IMR-90 (cell line): ENCODE results near the gene COL5A1. TPM values are rescaled to one million over a fixed set of nuclear protein-coding genes. Genes with fewer than 3 reads are reported as not detected.
A peak's percentile ranks its signal among the peaks of the same experiment; 100 is the strongest.

Experiments used
- ATAC-seq: fragments of 200-7000 bp; cut with Tn5 transposase; 2 replicates; pipeline ENCODE4 v1.9.1; 2020; ENCODE audit warnings: low read depth, mild to moderate bottlenecking, moderate library complexity
- BruUV-seq: library from RNA; stranded (reverse); fragments of 400-500 nt; replicated peaks from 2 replicates; lab custom pipeline; 2021; lab: Mats Ljungman, UMichigan
- CTCF ChIA-PET: fragments of 300-600 bp; formaldehyde crosslinking; extraction: SDS; loops from one replicate; lab custom pipeline; 2021; ENCODE audit warnings: antibody characterized with exemption; lab: Yijun Ruan, JAX
- POLR2A ChIA-PET: fragments of 300-600 bp; sonication (Branson Sonifier 250); formaldehyde crosslinking; loops from one replicate; lab custom pipeline; 2022; ENCODE audit warnings: antibody characterized with exemption; ENCODE audit not compliant: unreplicated experiment; lab: Charles Lee
- DNase-seq: peaks from one replicate; pipeline ENCODE4 v3.0.0; 2013
- H2AFZ ChIP-seq: replicated peaks from 2 replicates; pipeline ENCODE3; 2013; ENCODE audit warnings: low read length, mild to moderate bottlenecking; ENCODE audit not compliant: poor library complexity
- H2AK5ac ChIP-seq: 2 replicates; pipeline ENCODE4 v1.6.1; 2013; ENCODE audit warnings: low read depth, low read length, inconsistent platforms
- H2AK9ac ChIP-seq: replicated peaks from 2 replicates; pipeline ENCODE3; 2013; ENCODE audit warnings: mild to moderate bottlenecking, low read depth, low read length, moderate library complexity; ENCODE audit not compliant: poor library complexity
- H2BK120ac ChIP-seq: 2 replicates; pipeline ENCODE4 v1.6.1; 2013; ENCODE audit warnings: low read depth, low read length, inconsistent platforms
- H2BK15ac ChIP-seq: 3 replicates; pipeline ENCODE4 v1.6.1; 2013; ENCODE audit warnings: low read depth, low read length, inconsistent platforms
- H2BK20ac ChIP-seq: 2 replicates; pipeline ENCODE4 v1.6.1; 2013; ENCODE audit warnings: low read depth, mild to moderate bottlenecking, inconsistent platforms, low read length, moderate library complexity
- H2BK5ac ChIP-seq: 2 replicates; pipeline ENCODE4 v1.6.1; 2013; ENCODE audit warnings: mild to moderate bottlenecking, low read depth, low read length, inconsistent platforms; ENCODE audit not compliant: poor library complexity, severe bottlenecking
- H3K14ac ChIP-seq: replicated peaks from 2 replicates; pipeline ENCODE4 v1.6.1; 2013; ENCODE audit warnings: low read depth, low read length, inconsistent platforms
- H3K18ac ChIP-seq: 2 replicates; pipeline ENCODE4 v1.6.1; 2013; ENCODE audit warnings: low read depth, low read length, control low read depth
- H3K23ac ChIP-seq: 2 replicates; pipeline ENCODE4 v1.6.1; 2013; ENCODE audit warnings: low read depth, low read length, inconsistent platforms
- H3K27ac ChIP-seq: 2 replicates; pipeline ENCODE4 v1.5.1; 2013; ENCODE audit warnings: mild to moderate bottlenecking, control low read depth, low read length; ENCODE audit not compliant: insufficient read depth
- H3K27me3 ChIP-seq: 2 replicates; pipeline ENCODE4 v1.6.1; 2013; ENCODE audit warnings: low read length; ENCODE audit not compliant: control insufficient read depth, insufficient read depth
- H3K36me3 ChIP-seq: 2 replicates; pipeline ENCODE4 v1.6.1; 2013; ENCODE audit warnings: low read length, mixed read lengths; ENCODE audit not compliant: control insufficient read depth, insufficient read depth
- H3K4ac ChIP-seq: 2 replicates; pipeline ENCODE4 v1.6.1; 2013; ENCODE audit warnings: low read depth, low read length, inconsistent platforms
- H3K4me1 ChIP-seq: 2 replicates; pipeline ENCODE4 v1.6.1; 2013; ENCODE audit warnings: low read length, mixed read lengths; ENCODE audit not compliant: control insufficient read depth, insufficient read depth
- H3K4me2 ChIP-seq: 2 replicates; pipeline ENCODE4 v1.6.1; 2013; ENCODE audit warnings: low read depth, mild to moderate bottlenecking, control low read depth, low read length, moderate library complexity
- H3K4me3 ChIP-seq: 2 replicates; pipeline ENCODE4 v1.5.1; 2013; ENCODE audit warnings: low read depth, mild to moderate bottlenecking, control low read depth, low read length, moderate library complexity; ENCODE audit not compliant: insufficient read depth
- H3K56ac ChIP-seq: 2 replicates; pipeline ENCODE4 v1.6.1; 2013; ENCODE audit warnings: low read length, inconsistent platforms; ENCODE audit not compliant: insufficient read depth; ENCODE audit errors: extremely low read depth
- H3K79me1 ChIP-seq, 2 experiments: 2 replicates each; pipeline ENCODE4 v1.6.1; 2013; ENCODE audit warnings: low read length in 2 of 2, inconsistent platforms in 1 of 2, low read depth in 1 of 2
- H3K9ac ChIP-seq: 2 replicates; pipeline ENCODE4 v1.6.1; 2013; ENCODE audit warnings: low read depth, low read length, control low read depth
- H3K9me1 ChIP-seq: 2 replicates; pipeline ENCODE4 v1.6.1; 2013; ENCODE audit warnings: low read length, inconsistent platforms; ENCODE audit not compliant: insufficient read depth
- H3K9me3 ChIP-seq: 2 replicates; pipeline ENCODE4 v1.6.1; 2013; ENCODE audit warnings: low read length; ENCODE audit not compliant: control insufficient read depth, insufficient read depth
- H4K20me1 ChIP-seq: 2 replicates; pipeline ENCODE4 v1.6.1; 2013; ENCODE audit warnings: low read length, inconsistent platforms; ENCODE audit not compliant: insufficient read depth
- H4K5ac ChIP-seq: 2 replicates; pipeline ENCODE4 v1.6.1; 2013; ENCODE audit warnings: mild to moderate bottlenecking, low read depth, low read length, control low read depth
- H4K8ac ChIP-seq, 2 experiments: 2 replicates each; pipeline ENCODE4 v1.6.1; 2013; ENCODE audit warnings: low read depth in 2 of 2, low read length in 2 of 2, control low read depth in 1 of 2, inconsistent platforms in 1 of 2
- H4K91ac ChIP-seq: 2 replicates; pipeline ENCODE4 v1.6.1; 2013; ENCODE audit warnings: low read depth, low read length, inconsistent platforms; ENCODE audit not compliant: insufficient read depth
- BHLHE40 ChIP-seq: fragments of 150-350 bp; IDR thresholded peaks from 2 replicates; pipeline ENCODE4 v1.6.1; 2016; ENCODE audit warnings: mild to moderate bottlenecking, low read depth, low read length
- CEBPB ChIP-seq: IDR thresholded peaks from 2 replicates; pipeline ENCODE4 v1.6.1; 2012; ENCODE audit warnings: low read depth, low read length, improper control_type of control experiment
- CHD1 ChIP-seq: IDR thresholded peaks from 2 replicates; pipeline ENCODE4 v1.6.1; 2012; ENCODE audit warnings: low read depth, low read length, improper control_type of control experiment
- ELK1 ChIP-seq: fragments of 150-350 bp; IDR thresholded peaks from 2 replicates; pipeline ENCODE4 v1.6.1; 2016; ENCODE audit warnings: low read depth, mild to moderate bottlenecking, low read length, moderate library complexity, borderline replicate concordance
- MAFK ChIP-seq: IDR thresholded peaks from 2 replicates; pipeline ENCODE4 v1.6.1; 2012; ENCODE audit warnings: low read depth, low read length, improper control_type of control experiment
- MAZ ChIP-seq: IDR thresholded peaks from 2 replicates; pipeline ENCODE4 v1.6.1; 2012; ENCODE audit warnings: low read depth, mild to moderate bottlenecking, low read length, improper control_type of control experiment, moderate library complexity, borderline replicate concordance
- MXI1 ChIP-seq: IDR thresholded peaks from 2 replicates; pipeline ENCODE4 v1.6.1; 2012; ENCODE audit warnings: low read depth, mild to moderate bottlenecking, low read length, moderate library complexity, borderline replicate concordance
- RCOR1 ChIP-seq: IDR thresholded peaks from 2 replicates; pipeline ENCODE4 v1.6.1; 2012; ENCODE audit warnings: mild to moderate bottlenecking, low read length, improper control_type of control experiment; ENCODE audit not compliant: insufficient replicate concordance
- WGBS, 2 experiments: methylation state at CpG; one replicate each; pipeline versions ENCODE4 v1.1.5 to v1.1.7; 2013; ENCODE audit warnings: missing lambda C conversion rate in 2 of 2; ENCODE audit not compliant: insufficient read length in 1 of 2; ENCODE audit errors: extremely low coverage in 2 of 2; 5-methylcytosine and 5-hydroxymethylcytosine counted together
- dilution Hi-C: fragments of 300-500 bp; cut with HindIII; formaldehyde crosslinking; loops from one replicate; pipeline ENCODE4 v1.14.3; 2018; ENCODE audit warnings: low sequenced_read_pairs; ENCODE audit not compliant: unreplicated experiment
- in situ Hi-C: fragments of 300-500 bp; cut with MboI; formaldehyde crosslinking; loops from 3 replicates; pipeline ENCODE4 v1.14.3; 2019; ENCODE audit warnings: low sequenced_read_pairs, inconsistent platforms, mixed read lengths
- intact Hi-C: fragments of 100-400 bp; cut with micrococcal nuclease; formaldehyde crosslinking; loops from 2 replicates; pipeline ENCODE4 v1.10.0; 2022
- polyA plus RNA-seq, 3 experiments: library from polyadenylated mRNA; depleted of rRNA; stranded (reverse); fragments of >200 nt; gene quantifications; 2 replicates each; pipeline ENCODE4 v1.2.3, GENCODE V29; 2012; ENCODE audit warnings: low replicate concordance in 1 of 3
- total RNA-seq: library from RNA; depleted of rRNA; stranded (reverse); fragments of >200 nt; gene quantifications from 2 replicates; pipeline ENCODE4 v1.2.3, GENCODE V29; 2012
- TF ChIP-seq, protein P1 (sequence below): fragments of 150-350 bp; IDR thresholded peaks from 2 replicates; pipeline ENCODE4 v1.6.1; 2017; ENCODE audit warnings: mild to moderate bottlenecking, antibody characterized with exemption, low read length, low read depth

Gene COL5A1
- total and polyA plus RNA-seq, 2 of the 4 experiments (the other 2 are of a cell fraction) = 19.2 to 173 TPM

GRCh38 chr9:134734270-134734669, 92.7 kb downstream of the COL5A1 start (continued):
- no peak for TF ChIP-seq MXI1
- no peak for TF ChIP-seq BHLHE40
- no peak for TF ChIP-seq RCOR1

DNA sequence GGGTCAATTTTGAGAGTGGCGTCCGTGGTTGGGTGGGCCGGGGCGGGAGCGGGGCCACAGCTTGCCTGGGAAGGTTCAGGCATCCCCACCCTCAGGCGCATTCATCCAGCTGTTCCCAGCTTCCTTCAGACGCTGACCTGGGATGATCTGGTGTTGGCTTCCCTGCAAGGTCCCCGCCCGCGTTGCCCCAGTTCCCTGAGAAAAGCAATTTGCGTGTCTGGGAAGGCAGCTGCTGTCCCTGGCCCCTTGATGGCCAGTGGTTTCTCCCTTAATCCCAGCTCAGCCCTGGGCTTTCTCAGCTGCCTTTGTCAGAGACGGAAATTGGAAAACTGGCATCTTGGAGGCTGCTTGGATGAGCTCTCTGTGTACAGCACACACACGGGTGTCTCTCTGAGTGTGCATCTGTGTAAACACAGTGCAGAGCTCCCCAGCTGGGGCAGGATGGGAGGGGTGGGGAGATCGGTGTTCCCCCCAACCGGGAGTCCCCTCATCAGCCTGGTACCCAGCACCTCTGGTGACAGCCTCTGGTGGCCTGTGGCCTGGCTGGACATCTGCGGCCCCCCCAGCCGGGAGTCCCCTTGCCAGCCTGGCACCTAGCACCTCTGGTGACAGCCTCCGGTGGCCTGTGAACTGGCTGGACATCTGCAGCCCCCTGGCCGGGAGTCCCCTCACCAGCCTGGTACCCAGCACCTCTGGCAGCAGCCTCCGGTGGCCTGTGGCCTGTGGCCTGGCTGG, 94.0 kb downstream of the COL5A1 start:
- Histone ChIP-seq H3K27ac (no peak overlapping the region), H3K9me1 (peaks cover 25% of the 10 kb centered on the region), H3K27me3 (no peaks in the 10 kb centered on the region), H3K9ac (no peak overlapping the region), H2BK15ac (no peak overlapping the region), H3K9me3 (no peaks in the 10 kb centered on the region), H2AFZ (peak overlapping the region; percentile 19), H2BK20ac (no peak overlapping the region), H3K4me1 (peaks cover 29% of the 10 kb centered on the region), H3K4ac (no peak overlapping the region), H2BK120ac (no peak overlapping the region), H3K4me2 (no peak overlapping the region), H3K23ac (no peak overlapping the region; the same call in 1 of the 2 replicates), H2BK5ac (no peak overlapping the region), H3K14ac (no peak overlapping the region), H3K79me1 (peaks cover 21 to 79% of the 10 kb centered on the region in 2 experiments), H3K56ac (no peak overlapping the region), H3K18ac (no peak overlapping the region), H3K36me3 (peaks cover 84% of the 10 kb centered on the region), H4K8ac (no peak overlapping the region), H4K91ac (no peak overlapping the region), H2AK9ac (peak overlapping the region; percentile 61), H3K4me3 (no peak overlapping the region), H4K20me1 (peaks cover 93% of the 10 kb centered on the region), H2AK5ac (no peak overlapping the region), H4K5ac (no peak overlapping the region)
- ATAC-seq = no peak
- in situ Hi-C loops (loop anchor here (5.0 kb wide), 1 partner anchor 288 kb away; no protein-coding TSS in a partner anchor), intact Hi-C loops (loop anchor here (1.0 to 10.0 kb wide), 2 partner anchors 91 to 286 kb away; partner anchors contain the start of gene COL5A1), dilution Hi-C loops (no loop called here)
- POLR2A ChIA-PET = no interaction called here
- CTCF ChIA-PET = no interaction called here
- TF ChIP-seq, protein P1, sequence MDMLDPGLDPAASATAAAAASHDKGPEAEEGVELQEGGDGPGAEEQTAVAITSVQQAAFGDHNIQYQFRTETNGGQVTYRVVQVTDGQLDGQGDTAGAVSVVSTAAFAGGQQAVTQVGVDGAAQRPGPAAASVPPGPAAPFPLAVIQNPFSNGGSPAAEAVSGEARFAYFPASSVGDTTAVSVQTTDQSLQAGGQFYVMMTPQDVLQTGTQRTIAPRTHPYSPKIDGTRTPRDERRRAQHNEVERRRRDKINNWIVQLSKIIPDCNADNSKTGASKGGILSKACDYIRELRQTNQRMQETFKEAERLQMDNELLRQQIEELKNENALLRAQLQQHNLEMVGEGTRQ = no peak
- TF ChIP-seq ELK1 (no peak), CHD1 (no peak), MAFK (no peak), CEBPB (no peak), MAZ (no peak), RCOR1 (no peak)
- BruUV-seq = no TSS peak
- no peak for DNase-seq
- 83% methylated on average over 5 of the region's 20 CpGs; no CpG with 5 or more reads in 1 of the 2 experiments for WGBS, 2 experiments
